SK-N-DZ (cell line): Measurements from ENCODE around the gene GPR15LG.
"Not testable (repeated sequence)": the region's sequence is repeated elsewhere in the genome, so short reads cannot be mapped to it uniquely, and the experiment has no call there.

ENCODE experiments used
- DNase-seq: peaks from one replicate; pipeline ENCODE4 v3.0.0-alpha.2; 2015; ENCODE audit warnings: low spot score

Gene GPR15LG

DNA sequence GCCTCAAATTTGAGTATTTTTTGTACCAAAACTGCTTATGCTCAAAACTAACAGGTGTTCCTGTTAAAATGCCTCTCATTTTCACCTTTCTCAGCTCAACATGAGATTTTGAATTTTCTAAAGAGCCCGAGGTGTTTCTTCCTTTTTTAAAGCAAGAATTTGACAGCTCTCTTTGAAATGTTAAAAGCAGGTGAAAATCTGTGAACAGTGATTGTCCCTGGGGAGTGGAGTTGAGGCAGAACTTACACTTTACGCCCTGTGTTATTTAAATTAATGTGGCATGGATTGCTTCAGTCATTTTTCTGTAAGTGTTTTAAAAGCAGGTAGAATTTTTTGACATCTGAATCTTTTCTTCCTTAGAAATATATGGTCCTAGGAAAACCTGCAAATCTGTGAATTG is 9.2 kb upstream of the GPR15LG start:
- DNase-seq = no peak

DNA sequence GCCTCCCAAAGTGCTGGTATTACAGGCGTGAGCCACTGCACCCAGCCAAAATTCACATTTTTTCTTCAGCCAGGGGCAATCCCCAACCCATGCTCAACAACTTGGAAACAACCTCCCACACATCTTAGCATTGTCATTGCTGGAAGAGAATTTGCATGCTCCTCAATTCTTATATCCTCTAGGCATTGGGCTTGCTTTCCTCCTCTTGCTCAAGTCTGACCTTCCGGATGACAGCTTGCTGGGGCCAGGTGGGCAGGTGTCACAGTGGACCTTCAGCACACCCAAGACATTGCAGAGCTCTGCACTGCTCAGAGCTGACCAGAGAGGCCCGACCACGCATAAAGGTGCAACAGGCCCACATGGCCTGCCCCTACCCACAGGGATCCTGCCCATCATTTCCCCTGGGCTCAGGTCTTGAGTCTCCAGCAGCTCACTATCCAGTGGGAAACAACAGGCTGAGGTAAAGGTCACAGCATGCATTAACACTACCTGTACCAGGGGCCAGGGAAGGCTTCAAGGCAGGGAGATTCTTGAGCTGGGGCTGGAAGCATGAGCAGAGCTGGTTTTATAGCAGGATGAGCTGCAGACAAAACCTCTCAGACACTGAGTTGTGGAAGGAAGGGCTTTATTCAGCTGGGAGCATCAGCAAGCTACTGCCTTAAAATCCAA is 6.8 kb upstream of the GPR15LG start:
- DNase-seq = no peak

DNA sequence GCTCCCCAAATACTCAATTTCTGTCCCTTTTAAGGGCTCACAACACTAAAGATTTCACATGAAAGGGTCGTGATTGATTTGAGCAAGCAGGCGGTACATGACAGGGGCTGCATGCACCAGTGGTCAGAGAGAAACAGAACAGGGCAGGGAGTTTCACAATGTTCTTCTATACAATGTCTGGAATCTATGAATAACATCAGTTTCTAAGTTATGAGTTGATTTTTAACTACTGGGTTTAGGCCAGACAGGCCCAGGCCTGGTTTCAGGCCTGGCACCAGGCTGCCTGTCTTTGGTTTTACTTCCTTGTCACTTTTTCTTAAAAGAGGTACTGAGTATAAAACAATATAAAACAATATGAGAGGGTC is 6.3 kb upstream of the GPR15LG start:
- not testable (repeated sequence) for DNase-seq

DNA sequence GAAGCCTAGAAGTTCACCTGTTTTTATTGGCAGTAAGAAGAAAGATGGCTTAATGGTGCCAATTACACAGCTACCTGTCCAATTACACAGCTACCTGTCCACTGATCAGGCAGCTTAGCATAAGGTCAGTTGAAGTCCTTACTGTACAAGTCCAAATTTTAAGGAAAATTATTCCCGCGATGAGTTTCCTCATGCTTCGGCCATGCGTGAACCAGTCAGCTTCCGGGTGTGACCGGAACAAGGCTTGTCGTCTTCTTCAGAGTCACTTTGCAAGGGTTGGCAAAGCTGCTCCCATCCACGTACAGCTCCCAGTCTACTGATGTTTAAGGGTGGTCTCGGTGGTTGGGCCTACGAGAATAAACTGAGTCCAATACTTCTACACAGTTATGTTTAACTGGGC is 5.2 kb upstream of the GPR15LG start:
- DNase-seq = not testable (repeated sequence)

DNA sequence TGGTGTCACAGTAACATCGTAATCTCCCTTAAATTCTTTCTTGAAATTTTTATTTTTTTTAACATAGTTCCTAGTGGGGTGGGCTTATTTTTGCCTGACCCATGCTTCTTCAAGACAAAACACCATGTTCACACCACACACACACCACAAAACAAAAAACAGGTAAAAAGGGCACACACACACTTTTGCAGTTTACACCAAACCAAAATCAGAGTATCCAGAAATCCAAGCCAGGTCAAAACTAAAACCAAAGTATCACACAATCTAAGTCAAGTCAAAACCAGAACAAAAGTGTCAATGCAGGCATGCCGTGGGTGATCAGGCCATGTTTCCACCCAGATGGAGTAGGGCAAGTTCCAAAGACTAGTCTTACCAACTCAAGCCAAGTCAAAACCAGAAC is 2.4 kb upstream of the GPR15LG start:
- not testable (repeated sequence) for DNase-seq

DNA sequence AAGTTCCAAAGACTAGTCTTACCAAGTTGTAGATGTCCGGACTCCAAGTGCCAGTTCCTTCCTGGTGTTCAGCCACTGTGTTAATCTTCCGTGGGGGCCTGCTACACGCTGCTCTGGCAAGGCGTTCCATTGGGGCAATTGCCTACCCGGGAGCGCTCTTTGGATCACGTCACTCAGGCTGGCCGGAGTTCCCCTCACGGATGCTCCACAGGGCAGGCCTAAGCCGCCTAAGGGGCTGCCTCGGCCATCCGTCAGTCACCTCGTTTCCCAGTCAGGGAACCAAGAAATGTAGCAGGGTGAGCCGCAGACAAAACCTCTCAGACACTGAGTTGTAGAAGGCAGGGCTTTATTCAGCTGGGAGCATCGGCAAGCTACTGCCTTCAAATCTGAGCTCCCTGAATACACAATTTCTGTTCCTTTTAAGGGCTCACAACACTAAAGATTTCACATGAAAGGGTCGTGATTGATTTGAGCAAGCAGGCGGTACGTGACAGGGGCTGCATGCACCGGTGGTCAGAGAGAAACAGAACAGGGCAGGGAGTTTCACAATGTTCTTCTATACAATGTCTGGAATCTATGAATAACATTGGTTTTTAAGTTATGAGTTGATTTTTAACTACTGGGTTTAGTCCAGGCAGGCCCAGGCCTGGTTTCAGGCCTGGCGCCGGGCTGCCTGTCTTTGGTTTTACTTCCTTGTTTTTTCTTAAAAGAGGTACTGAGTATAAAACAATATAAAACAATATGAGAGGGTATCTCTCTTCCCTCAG is 1.7 kb upstream of the GPR15LG start:
- DNase-seq = not testable (repeated sequence)

DNA sequence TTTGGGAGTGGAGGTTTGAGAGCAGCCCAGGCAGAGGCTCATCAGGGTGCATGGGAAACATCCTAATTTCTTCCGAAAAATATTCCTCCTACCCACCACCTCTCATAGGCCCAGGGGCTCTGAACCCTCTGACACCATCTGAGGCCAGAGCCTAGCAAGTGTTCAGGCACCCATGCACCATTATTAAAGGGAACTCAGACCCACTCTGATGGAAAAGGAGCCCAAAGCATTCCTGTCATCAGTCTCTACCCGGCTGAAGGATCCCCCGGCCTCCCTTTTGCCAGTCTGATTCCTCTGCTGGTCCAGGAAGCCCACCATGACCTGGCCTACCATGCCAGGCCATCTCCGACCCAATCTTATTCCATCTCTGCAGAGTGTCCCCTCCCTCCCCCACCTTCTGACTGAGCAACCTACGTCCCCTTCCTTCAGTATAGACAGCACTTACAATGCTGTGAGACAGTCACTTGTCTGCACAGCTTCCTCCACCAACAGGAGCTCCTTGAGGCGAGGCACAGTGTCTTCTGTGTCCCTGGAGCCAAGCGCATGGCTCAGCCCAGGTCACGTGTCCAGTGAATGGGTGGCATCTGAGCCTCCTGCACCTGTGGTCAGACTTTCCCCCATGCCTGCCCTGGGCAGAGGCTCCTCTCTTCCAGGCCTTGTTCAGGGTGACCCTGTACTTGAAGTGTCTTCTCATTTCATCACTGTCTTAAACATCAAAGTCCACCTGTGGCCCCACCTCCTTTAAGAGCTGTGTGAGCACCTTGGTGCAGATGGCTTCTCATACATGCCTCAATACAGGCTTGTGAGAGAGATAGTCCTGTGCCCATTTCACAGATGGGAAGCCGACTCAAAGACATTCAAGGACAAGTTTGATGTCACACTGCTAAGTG is 889 bp upstream of the GPR15LG start:
- DNase-seq = no peak

DNA sequence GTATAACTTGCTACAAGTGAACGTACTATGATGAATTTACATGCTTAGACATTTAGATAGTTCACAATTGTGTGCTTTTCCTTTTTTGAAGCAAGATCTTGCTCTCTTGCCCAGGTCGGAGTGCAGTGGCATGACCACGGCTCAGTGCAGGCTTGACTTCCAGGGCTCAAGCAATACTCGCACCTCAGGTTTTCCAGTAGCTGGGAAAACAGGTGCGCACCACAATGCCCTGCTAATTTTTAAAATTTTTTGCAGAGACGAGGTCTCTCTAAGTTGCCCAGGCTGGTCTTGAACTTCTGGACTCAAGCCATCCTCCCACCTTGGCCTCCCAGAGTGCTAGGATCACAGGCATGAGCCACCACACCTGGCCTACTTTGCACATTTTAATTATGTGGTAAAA is 1.8 kb downstream of the GPR15LG start:
- no peak for DNase-seq

DNA sequence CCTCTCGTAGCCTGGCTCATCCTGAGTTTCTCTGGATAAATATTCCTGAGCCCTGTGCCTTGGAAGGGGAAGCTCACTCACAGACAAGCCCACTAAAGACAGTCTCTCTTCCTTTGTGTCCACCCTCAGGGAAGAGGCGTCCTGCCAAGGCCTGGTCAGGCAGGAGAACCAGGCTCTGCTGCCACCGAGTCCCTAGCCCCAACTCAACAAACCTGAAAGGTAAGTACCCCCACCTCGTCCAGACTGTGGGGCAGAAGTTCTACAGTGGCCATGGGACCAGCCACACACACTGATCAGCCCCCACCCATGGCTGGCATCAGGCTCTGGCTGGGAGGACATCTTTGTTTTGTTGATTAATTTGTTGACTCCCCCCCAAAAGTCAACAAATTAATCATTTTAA is 2.8 kb downstream of the GPR15LG start:
- no peak for DNase-seq

DNA sequence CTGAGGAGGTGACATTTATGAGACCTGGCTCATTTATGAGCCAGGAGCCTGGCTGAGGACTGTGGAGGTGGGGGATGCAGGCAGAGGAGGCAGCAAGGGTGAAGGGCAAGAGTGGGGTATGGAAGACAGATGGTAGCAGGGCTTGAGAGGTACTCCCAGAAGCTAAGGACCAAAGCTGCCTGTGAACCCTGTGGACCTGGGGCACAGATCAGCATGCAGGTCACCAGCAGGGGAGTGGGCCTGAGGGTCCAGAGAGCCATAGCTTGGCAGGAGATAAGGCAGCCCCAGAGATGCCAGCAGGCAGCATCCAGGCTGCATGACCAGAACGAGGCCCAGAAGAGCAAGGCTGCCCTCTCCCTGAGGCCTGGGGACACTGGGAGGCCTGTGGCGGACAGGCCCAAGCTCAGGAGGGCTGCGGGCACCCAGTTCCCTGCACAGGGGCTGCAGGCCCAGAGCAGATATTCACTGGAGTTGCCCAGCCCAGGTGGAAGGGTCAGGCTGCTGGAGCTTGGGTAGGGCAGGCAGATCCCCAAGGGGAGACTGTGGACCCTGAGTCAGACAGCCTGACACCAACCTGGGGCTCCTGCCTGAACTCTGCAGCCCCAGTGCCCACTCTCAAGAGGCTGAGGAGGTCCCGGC is 3.4 kb downstream of the GPR15LG start:
- DNase-seq = no peak

DNA sequence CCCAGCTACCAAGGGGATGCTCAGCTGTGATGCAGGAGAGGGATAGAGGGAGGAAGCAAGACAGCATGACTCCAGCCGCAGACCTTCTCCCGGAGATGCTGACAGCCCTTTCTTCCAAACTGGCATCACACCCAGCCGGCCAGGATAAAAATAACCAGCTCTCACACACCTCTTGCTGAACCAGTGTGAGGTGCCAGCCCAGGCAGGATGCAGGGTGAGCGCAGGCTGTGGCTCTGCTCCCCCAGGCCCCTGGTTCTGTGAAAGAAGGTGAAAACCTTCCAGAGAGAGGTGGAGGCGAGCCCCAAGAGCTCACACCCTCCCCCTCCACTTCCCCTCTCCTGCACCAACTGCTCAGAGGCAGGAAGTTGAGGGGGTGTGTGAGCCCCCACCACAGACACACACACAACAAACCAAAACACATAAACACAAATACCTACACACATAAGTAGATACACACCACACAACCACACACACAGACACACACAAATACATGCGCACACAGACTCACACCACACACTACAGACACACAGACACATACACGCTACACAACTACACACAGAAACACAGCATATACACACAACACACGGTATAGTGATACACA is 4.0 kb downstream of the GPR15LG start:
- no peak for DNase-seq

DNA sequence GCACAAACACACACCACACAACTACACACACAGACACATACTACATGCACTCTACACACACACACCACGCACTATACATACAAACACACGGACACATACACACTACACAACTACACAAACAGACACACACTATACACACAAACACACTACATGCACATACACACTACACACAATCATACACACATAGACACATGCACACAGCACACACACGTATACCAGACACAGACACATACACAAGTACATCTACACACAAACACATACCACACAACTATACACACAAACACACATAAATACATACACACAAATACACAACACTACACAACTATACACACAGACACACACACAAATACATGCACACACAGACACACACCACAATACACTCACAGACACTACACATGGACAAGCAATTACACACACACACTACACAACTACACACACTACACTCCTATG is 4.6 kb downstream of the GPR15LG start:
- DNase-seq = no peak

DNA sequence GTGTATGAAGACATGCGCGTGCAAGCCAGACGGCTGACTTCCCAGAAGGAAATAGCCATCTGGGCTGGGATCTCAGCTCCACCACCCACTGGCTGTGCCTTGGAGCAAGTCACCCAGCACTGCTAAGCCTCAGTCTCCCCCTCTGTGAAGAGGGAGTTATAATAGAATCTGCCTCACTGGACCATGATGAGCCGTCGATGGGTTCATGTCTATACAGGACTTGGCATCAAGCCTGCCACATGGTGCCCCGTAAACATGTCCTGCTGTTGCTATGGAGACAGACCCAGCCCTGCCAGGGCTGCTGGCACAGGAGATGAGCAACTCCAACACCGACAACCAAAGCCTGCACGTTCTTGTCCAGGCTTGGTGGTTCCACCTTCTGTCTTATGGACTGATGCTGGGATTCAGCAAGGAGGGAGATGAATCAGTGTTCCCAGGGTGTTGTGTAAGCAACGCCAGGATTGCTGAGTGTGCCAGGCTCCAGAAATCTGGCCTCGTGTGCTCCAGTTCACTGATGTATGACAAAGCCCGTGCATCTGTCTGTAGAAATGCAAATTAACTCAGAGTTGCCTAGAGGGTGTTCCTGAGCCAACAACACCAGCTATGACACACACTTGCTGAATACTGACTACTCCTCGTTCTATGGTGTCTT is 5.6 kb downstream of the GPR15LG start:
- no peak for DNase-seq

DNA sequence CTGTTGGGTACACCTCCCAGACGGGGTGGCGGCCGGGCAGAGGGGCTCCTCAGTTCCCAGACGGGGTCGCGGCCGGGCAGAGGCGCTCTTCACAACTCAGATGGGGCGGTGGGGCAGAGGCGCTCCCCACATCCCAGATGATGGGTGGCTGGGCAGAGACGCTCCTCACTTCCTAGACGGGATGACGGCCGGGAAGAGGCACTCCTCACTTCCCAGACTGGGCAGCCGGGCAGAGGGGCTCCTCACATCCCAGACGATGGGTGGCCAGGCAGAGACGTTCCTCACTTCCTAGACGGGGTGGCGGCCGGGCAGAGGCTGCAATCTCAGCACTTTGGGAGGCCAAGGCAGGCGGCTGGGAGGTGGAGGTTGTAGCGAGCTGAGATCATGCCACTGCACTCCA is 6.8 kb downstream of the GPR15LG start:
- DNase-seq = not testable (repeated sequence)

DNA sequence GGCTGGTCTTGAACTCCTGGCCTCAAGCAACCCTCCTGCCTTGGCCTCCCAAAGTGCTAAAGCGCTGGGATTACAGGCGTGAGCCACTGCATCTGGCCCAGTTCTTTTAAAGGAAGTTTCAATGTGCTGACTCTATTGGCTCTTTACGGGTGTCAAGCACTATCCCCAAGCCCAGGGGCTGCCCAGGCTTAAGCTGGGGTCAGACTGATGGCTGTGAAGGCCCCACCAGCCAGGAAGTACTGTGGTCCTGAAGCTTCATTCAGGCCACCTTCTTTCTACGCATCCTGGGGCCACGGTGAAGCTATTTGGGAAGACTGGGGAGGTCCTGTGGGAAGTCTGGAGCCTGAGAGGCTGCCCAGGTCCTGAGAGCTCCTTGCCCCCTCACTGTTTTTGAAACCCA is 8.0 kb downstream of the GPR15LG start:
- no peak for DNase-seq

DNA sequence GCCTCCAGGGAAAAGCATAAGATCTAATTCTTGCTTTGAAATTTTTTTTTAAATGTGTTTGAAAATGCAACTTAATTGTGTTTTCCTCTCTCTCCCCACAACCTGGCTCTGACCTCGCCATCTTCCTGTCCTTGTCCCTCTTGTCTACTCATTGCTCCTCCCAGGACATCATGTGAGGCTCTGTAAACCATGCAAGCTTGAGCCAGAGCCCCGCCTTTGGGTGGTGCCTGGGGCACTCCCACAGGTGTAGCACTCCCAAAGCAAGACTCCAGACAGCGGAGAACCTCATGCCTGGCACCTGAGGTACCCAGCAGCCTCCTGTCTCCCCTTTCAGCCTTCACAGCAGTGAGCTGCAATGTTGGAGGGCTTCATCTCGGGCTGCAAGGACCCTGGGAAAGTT is 10.9 kb downstream of the GPR15LG start:
- DNase-seq = no peak

DNA sequence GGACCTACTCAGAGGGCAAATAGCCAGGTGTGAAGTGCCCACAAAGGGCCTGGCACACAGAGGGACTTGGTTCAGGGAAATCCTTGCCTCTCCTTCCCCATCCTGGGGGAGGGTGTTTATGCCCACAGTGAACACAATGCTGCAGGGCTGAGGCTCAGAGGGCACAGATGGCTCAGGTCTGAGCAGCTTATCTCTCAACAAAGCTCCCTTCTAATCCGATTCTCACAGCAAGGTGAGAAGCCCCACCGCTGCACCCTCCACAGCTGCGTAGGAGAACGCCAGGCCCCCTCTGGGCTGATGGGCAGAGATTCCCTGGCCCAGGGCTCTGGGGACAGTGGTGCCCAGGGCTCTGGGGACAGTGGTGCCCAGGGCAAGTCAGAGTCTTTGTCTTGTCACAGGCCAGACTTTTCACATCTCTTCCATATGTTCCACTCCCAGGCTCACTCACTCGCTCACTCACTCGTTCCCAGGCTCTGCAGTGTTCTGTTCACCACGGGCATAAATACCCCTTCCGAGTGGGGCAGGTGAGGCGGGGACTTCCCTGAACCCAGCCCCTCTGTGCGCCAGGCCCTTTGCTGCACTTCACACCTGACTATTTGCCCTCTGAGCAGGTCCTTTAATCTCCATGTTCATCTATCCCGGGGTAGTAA is 12.1 kb downstream of the GPR15LG start:
- DNase-seq = no peak

DNA sequence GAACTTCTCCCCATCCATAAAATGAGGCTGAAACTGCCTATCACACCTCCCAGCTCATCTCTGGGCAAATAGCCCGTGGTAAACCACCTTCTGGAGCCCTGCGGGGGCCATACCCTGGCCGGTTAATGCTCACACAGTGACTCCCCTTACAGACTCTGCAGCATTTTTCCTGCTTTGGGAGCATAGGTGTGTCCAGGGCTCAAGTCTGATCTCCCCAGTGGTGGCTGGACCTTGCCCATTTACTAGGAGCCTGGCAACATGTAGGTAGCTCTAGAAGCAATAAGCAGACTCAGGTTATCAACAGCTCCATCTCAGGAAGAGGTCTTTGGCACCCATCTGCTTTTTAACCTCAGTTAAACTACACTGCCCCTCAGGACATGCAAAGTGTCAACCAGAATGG is 15.2 kb downstream of the GPR15LG start:
- no peak for DNase-seq

DNA sequence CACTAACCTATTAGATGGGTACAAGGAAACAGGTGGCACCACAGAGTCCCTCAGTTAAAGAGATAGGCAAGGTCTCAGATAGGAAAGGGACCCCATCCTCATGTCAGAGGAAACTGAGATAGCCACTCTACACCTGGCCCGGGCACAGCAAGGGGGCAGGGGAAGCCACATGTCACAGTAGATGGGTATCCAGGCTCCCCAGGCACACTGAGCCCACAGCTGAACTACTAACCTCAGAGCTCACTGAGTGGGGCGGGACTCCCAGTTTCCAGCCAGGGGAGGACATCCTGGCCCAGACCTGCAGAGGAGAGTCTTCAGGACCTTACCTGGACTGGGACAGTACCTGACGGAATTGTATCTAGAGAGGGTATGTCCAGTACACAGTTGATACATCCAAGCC is 17.0 kb downstream of the GPR15LG start:
- no peak for DNase-seq

DNA sequence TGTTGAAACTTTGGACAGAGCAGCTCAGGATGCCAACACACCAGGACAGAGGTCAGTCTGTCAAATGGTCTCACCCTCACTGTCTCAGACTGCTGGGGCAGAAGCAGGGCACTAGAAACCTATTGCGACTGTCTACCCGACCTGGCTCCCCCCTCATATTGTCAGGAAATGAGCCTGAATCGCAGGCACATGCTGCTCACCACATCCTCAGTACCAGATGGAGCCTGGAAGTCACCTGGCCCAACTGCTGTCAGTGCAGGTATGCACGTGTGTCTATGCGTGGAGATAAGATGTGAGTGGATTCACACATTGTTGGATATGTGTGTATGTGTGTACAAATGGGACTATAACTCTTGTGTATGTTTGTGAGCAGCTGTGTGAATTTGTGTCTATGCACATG is 17.5 kb downstream of the GPR15LG start:
- DNase-seq = no peak
